ENCODE data around the gene LRRC27.

Gene LRRC27

DNA sequence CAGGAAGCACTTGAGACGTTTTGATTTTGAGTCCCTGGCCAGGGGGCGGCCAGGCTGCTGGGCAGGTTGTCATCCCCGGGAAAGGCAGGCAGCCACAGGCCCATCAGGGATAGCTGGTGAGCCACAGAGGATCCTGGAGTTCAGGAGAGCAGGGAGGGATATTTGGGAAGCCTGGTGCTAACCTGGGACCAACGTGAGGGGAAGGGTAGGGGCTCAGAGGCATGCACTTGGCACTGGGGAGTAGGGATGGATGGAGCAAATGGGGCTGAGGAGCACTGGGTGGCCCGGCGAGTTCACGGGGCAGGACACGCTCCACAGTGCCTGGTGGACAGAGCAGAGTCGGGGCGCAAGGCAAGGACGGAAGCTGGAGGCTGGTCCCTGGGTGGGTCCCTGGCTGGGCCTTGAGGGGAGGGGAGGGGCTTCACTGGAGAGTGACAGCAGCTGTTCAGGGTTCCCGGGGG is 30.2 kb downstream of the LRRC27 start:
- no peak for DNase-seq (ENCODE audit: low spot score)
- in situ Hi-C loops (cut with MboI; ENCODE audit: low pct_unique_long_range_greater_than_20kb, low sequenced_read_pairs, unreplicated experiment): no loop called here
- TF ChIP-seq, protein P1, sequence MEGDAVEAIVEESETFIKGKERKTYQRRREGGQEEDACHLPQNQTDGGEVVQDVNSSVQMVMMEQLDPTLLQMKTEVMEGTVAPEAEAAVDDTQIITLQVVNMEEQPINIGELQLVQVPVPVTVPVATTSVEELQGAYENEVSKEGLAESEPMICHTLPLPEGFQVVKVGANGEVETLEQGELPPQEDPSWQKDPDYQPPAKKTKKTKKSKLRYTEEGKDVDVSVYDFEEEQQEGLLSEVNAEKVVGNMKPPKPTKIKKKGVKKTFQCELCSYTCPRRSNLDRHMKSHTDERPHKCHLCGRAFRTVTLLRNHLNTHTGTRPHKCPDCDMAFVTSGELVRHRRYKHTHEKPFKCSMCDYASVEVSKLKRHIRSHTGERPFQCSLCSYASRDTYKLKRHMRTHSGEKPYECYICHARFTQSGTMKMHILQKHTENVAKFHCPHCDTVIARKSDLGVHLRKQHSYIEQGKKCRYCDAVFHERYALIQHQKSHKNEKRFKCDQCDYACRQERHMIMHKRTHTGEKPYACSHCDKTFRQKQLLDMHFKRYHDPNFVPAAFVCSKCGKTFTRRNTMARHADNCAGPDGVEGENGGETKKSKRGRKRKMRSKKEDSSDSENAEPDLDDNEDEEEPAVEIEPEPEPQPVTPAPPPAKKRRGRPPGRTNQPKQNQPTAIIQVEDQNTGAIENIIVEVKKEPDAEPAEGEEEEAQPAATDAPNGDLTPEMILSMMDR (IDR thresholded peaks at IDR 0.05; ENCODE audit: extremely low read depth, insufficient read depth, missing control alignments): no peak

DNA sequence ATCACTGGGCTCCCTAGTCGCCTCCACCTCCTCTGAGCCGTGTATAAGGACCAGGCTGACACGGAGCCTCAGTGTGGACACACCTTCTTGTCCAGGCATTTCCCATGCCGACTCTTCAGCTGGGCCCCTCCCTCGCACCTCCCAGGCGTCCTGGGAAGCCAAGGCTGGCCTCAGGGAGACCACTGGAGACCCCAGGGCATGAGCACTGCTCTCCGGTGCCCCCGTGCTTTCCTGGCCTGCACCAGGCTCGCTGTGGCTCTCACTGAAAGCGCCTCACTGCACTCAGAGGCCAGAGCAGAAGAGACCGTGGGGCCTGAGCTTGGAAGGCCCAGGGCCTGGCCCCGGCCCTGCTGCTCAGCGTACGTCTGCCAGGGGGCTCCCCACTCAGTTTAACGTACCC is 31.4 kb downstream of the LRRC27 start:
- TF ChIP-seq, protein P1 (IDR thresholded peaks at IDR 0.05; ENCODE audit: extremely low read depth, insufficient read depth, missing control alignments): no peak
- no peak for DNase-seq (ENCODE audit: low spot score)
- in situ Hi-C loops (cut with MboI; ENCODE audit: low pct_unique_long_range_greater_than_20kb, low sequenced_read_pairs, unreplicated experiment): no loop called here

DNA sequence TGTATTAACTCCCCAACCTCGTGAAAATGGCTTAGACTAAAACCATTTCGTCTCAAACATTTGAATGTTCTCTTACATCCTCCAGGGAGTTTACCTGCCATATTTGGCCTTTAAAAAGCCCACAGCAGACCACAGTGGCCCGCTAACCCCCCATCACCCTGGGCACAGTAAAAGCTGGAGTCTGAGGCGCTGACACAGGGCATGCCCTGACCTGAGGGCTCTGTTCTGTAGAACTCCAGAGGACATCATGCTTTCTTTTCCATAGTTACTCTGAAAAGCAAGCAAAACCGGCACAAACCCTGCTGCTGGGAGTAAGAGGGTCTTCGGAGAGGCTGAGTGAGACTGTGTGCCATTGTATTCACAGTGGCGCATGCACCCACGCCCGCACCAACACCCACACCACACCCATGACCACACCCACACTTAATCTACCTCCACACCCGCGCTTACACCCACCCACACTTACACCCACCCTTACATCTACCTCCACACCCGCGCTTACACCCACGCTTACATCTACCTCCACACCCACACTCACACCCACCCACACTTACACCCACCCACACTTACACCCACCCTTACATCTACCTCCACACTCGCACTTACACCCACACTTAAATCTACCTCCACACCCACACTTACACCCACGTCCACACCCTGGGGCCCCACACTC is 32.1 kb downstream of the LRRC27 start:
- peak; percentile 88 for DNase-seq (ENCODE audit: low spot score)
- in situ Hi-C loops (cut with MboI; ENCODE audit: low pct_unique_long_range_greater_than_20kb, low sequenced_read_pairs, unreplicated experiment): no loop called here
- TF ChIP-seq, protein P1 (IDR thresholded peaks at IDR 0.05; ENCODE audit: extremely low read depth, insufficient read depth, missing control alignments): no peak

DNA sequence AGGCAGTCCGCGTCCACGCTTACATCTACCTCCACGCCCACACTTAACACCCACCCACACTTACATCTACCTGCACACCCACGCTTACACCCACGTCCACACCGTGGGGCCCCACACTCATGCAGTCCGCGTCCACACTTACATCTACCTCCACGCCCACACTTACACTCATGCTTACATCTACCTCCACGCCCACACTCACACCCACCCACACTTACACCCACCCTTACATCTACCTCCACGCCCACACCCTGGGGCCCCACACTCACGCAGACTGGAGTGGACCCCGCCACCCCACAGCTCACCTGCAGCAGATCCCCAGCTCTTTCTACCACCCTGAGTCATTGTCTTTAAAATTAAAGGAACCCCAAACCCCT is 32.6 kb downstream of the LRRC27 start:
- TF ChIP-seq, protein P1 (IDR thresholded peaks at IDR 0.05; ENCODE audit: extremely low read depth, insufficient read depth, missing control alignments): no peak
- in situ Hi-C loops (cut with MboI; ENCODE audit: low pct_unique_long_range_greater_than_20kb, low sequenced_read_pairs, unreplicated experiment): no loop called here
- peak; percentile 65 for DNase-seq (ENCODE audit: low spot score)

DNA sequence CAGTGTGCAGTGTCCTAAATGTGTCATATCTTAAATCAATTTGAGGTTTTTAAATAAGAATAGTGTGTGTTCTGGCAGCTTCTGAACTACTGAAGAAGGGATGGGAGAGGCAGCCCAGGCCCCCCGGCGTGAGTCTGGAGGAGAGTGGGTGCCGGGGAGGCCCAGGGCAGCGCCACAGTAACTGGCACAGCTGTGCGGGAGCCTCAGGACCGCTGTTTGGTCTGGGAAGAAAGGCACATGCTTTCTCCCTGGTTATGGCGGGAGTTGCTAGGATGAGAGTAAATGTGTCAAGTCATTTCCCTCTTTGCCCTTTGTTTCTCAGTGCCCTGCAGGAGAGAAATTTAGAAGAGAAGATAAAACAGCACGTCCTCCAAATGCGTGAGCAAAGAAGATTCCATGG is 33.1 kb downstream of the LRRC27 start:
- in situ Hi-C loops (cut with MboI; ENCODE audit: low pct_unique_long_range_greater_than_20kb, low sequenced_read_pairs, unreplicated experiment): no loop called here
- no peak for DNase-seq (ENCODE audit: low spot score)
- TF ChIP-seq, protein P1 (IDR thresholded peaks at IDR 0.05; ENCODE audit: extremely low read depth, insufficient read depth, missing control alignments): no peak

DNA sequence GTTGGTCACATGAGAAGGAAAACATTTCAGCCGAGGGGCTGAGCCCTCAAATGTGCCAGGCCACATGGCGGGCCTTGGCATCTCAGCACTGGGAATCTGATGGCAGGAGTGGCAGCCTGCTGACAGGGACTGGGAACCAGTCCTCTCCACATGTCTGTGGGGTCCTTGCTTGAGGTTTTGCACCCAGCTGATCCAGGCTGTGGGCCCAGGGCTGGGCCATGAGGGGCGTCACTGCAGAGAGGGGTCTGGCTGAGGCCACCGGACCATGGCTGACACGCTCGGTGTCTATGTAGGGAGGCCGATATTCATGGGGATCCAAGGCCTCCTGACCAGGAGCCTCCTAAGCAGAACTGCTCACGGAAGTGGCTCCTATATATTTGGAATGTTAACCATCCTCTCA is 34.0 kb downstream of the LRRC27 start:
- TF ChIP-seq, protein P1 (IDR thresholded peaks at IDR 0.05; ENCODE audit: extremely low read depth, insufficient read depth, missing control alignments): no peak
- DNase-seq (ENCODE audit: low spot score): no peak
- in situ Hi-C loops (cut with MboI; ENCODE audit: low pct_unique_long_range_greater_than_20kb, low sequenced_read_pairs, unreplicated experiment): no loop called here
